Natural killer cell treated with Interleukin-12 subunit alpha and Interleukin-12 subunit beta and Interleukin-15 and Interleukin-18, amount 100 ng/mL, for 72 hours (primary cell): ENCODE results near the gene ARHGAP26. TPM values are rescaled to one million over a fixed set of nuclear protein-coding genes. Genes with fewer than 3 reads are reported as not detected.

Experiments
- ATAC-seq, 2 donors: fragments of 150-1000 bp; cut with Tn5 transposase in 1 of 2; sonication (Bioruptor Pico), chemical (Tn5 transposase) in 1 of 2; 2 replicates each; pipeline ENCODE4 v1.10.0; 2021
- DNase-seq: peaks from one replicate; pipeline ENCODE4 v3.0.0; 2022; ENCODE audit warnings: low spot score
- H3K27ac Mint-ChIP-seq, 2 donors: 1 replicate in 1 of 2; 2 replicates in 1 of 2; pipeline ENCODE4 v1.8.0; 2022; ENCODE audit warnings: mixed read lengths in 2 of 2, mild to moderate bottlenecking in 1 of 2, moderate library complexity in 1 of 2
- H3K27me3 Mint-ChIP-seq, 2 donors: 1 replicate in 1 of 2; 2 replicates in 1 of 2; pipeline ENCODE4 v1.8.0; 2022; ENCODE audit warnings: mixed read lengths in 2 of 2
- H3K36me3 Mint-ChIP-seq: one replicate; pipeline ENCODE4 v1.8.0; 2022; ENCODE audit warnings: mixed read lengths
- H3K4me1 Mint-ChIP-seq, 2 donors: 1 replicate in 1 of 2; 2 replicates in 1 of 2; pipeline ENCODE4 v1.8.0; 2022; ENCODE audit warnings: low read depth in 2 of 2, mixed read lengths in 2 of 2, mild to moderate bottlenecking in 1 of 2
- H3K4me3 Mint-ChIP-seq: one replicate; pipeline ENCODE4 v1.8.0; 2022; ENCODE audit warnings: mixed read lengths
- H3K9me3 Mint-ChIP-seq: 2 replicates; pipeline ENCODE4 v1.8.0; 2022; ENCODE audit warnings: mixed read lengths
- total RNA-seq, 2 donors: library from RNA; stranded (reverse); gene quantifications; one replicate each; pipeline ENCODE4 v1.2.3, GENCODE V29; 2022

The ARHGAP26 gene
- total RNA-seq, 2 donors from 2014 or later, result 109 to 110 TPM

DNA sequence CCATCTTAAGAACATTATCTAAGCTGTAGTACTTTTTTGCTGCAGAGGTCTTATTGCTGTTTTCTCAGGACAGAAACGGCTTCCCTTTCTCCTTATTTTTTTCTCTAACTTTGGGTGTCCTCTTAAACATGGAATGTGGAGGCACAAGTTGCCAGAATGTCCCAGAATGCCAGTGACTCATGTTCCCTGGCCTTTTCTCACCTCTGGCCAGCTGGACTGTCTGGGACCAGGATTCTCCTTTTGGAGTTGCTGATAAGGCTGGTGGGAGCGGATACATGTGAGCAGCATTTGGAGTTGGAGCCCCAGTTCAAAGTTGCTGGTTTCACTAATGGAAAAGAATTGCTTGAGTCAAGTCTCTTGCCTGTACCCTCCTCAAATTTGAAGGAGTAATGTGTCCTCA lies 112.8 kb downstream of the ARHGAP26 start:
- peaks cover 12 to 16% of the 10 kb centered on the region in 2 donors for H3K4me1 Mint-ChIP-seq
- no peak for DNase-seq
- H3K4me3 Mint-ChIP-seq, result no peak overlapping the region
- H3K36me3 Mint-ChIP-seq, result no peaks in the 10 kb centered on the region
- no peak overlapping the region for H3K27ac Mint-ChIP-seq
- no peaks in the 10 kb centered on the region for H3K27me3 Mint-ChIP-seq
- ATAC-seq, result no peak
- H3K9me3 Mint-ChIP-seq, result no peaks in the 10 kb centered on the region

DNA sequence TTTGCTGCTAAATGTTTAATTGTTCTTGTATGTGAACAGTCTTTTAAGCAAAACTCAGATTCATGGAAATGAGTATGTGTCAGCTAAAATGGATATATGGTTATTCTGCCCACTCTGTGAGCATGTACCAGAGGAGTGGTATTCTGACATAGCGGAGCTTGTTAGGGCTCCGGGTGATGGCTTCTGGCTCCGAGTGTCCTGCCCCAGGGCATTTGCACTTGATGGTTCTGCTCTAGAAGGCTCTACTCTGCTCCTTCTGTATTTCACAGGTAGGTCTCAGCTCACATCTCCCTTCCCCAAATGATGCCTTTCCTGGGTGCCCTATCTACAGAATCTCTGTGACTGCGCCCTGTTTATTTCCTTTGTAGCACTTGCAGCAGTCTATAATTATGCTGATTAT lies 113.3 kb downstream of the ARHGAP26 start:
- H3K27ac Mint-ChIP-seq, result no peak overlapping the region
- no peaks in the 10 kb centered on the region for H3K9me3 Mint-ChIP-seq
- ATAC-seq, result no peak
- no peak overlapping the region for H3K4me3 Mint-ChIP-seq
- peaks cover 12% of the 10 kb centered on the region in 2 donors for H3K4me1 Mint-ChIP-seq
- no peak for DNase-seq
- H3K36me3 Mint-ChIP-seq, result no peaks in the 10 kb centered on the region
- no peaks in the 10 kb centered on the region for H3K27me3 Mint-ChIP-seq

DNA sequence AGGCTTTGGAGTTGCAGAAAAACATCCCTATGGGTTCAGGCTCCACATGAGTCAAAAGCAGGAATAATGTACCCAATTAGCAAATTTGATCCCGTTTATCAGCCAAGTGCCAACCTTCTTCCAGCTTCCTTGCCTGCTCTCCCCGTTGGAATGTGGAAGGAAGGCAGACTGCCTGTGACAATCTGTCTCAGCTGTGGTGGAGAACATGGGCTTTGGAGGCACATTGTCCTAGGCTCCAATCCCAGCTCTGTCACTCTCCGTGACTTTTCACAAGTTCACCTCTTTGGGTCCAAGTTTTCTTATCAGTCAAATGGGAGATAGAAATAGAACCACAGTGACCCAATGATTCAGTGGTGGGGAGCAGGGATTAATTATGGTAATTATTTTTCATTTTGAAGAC lies 113.9 kb downstream of the ARHGAP26 start:
- Mint-ChIP-seq H3K27me3 (no peaks in the 10 kb centered on the region), H3K27ac (no peak overlapping the region), H3K9me3 (no peaks in the 10 kb centered on the region), H3K4me3 (no peak overlapping the region), H3K4me1 (peaks cover 11% of the 10 kb centered on the region in 2 donors), H3K36me3 (no peaks in the 10 kb centered on the region)
- DNase-seq, result no peak
- no peak for ATAC-seq

DNA sequence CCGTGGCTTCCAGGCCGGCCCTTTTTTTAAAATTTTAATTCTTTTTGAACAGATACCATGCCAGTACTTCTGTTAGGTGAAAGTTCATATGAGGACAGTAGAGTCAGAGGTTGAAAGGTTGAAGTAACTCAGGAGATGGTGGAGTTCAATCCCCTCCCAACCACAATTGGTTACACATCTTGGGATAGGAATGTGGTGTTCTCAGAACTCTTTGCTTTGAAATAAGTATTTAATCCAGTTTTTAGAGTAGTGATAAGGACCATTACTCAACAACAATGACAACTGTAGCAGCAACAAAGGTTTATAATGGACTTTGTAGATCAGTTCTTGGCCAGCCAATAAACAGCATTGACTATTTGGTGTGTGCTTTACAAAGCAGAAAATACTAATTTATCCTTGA lies 116.0 kb downstream of the ARHGAP26 start:
- ATAC-seq, result no peak
- no peak for DNase-seq
- H3K27ac Mint-ChIP-seq, result peak overlapping the region in 1 of 2 donors; percentile 39
- H3K4me3 Mint-ChIP-seq, result no peak overlapping the region
- no peaks in the 10 kb centered on the region for H3K9me3 Mint-ChIP-seq
- H3K4me1 Mint-ChIP-seq, result peaks cover 18 to 23% of the 10 kb centered on the region in 2 donors
- H3K36me3 Mint-ChIP-seq, result no peaks in the 10 kb centered on the region
- no peaks in the 10 kb centered on the region for H3K27me3 Mint-ChIP-seq

DNA sequence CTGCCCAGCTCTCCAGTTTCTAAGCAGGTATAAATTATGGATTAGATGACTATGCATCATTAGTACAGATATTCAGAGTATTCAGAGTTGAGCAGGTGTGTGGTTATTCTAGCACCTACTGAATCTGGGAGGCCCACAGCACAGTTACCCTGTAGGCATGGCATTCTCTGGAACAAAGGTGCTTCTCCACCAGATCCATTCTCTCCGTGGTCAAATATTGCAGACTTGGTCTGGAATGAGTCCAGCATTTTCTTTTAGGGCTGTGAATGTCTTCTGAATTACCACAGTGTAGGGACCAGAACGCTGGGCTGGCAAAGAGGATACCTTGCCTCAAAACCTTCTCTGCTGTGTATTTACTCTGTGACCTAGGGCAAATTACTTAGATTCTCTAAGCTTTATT lies 116.8 kb downstream of the ARHGAP26 start:
- Mint-ChIP-seq H3K4me3 (no peak overlapping the region), H3K9me3 (no peaks in the 10 kb centered on the region), H3K27me3 (no peaks in the 10 kb centered on the region), H3K36me3 (no peaks in the 10 kb centered on the region), H3K4me1 (peaks cover 18 to 27% of the 10 kb centered on the region in 2 donors), H3K27ac (peak overlapping the region in 1 of 2 donors; percentile 39)
- ATAC-seq, result no peak
- DNase-seq, result no peak

DNA sequence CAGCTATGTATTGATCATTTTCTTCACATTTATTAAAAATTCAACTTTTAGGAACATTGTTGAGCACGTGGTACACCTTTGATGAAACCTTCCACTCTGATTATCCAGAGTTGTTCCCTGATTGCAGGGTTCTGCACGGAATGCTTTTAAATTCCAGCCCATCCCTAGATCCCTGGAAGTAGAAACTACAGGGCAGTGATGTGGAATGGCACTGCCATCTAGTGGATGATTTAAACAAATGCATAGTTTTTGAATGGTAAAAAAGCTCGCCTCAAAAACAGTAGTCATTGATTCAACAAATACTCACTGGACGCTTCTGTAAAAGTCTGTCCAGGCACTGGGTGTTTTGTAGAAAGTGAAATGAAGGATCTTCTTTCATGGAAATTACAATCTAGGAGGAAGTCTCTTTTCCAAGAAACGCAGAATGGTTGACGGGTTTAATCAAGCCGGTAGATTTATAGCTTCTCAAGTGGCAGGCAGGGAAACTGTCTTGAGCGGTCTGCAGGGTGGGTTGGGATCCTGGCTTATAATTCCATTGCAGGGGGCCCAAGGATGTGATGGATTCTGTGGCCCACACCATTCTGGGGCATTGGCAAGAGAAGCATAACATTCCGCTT lies 118.4 kb downstream of the ARHGAP26 start:
- H3K36me3 Mint-ChIP-seq, result no peaks in the 10 kb centered on the region
- H3K4me3 Mint-ChIP-seq, result no peak overlapping the region
- peaks cover 18 to 33% of the 10 kb centered on the region in 2 donors for H3K4me1 Mint-ChIP-seq
- no peaks in the 10 kb centered on the region for H3K27me3 Mint-ChIP-seq
- no peak for ATAC-seq
- no peak for DNase-seq
- H3K27ac Mint-ChIP-seq, result peak overlapping the region in 1 of 2 donors; percentile 35
- no peaks in the 10 kb centered on the region for H3K9me3 Mint-ChIP-seq

DNA sequence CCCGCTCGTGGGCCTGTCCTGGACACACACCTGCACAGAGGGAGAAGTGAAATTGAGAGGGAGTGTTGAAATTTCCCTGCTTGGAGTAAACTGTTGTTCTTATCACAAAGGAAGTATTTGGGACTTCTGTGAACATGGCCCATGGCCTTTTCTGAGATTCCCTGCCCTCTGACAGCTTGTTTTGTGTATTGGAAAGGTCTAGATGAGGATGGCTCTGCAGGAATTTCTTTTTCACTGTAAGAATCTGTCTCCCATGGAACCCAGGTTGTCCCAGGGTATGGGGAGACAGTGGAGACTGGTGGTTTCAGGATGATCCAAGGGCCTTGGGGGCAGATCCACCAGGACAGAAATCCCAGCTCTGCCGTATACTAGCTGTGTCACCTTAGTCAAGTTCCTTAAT lies 121.8 kb downstream of the ARHGAP26 start:
- no peaks in the 10 kb centered on the region for H3K27me3 Mint-ChIP-seq
- ATAC-seq, result no peak
- H3K27ac Mint-ChIP-seq, result no peak overlapping the region
- DNase-seq, result no peak
- no peak overlapping the region for H3K4me3 Mint-ChIP-seq
- peaks cover 17 to 33% of the 10 kb centered on the region in 2 donors for H3K4me1 Mint-ChIP-seq
- H3K9me3 Mint-ChIP-seq, result no peaks in the 10 kb centered on the region
- H3K36me3 Mint-ChIP-seq, result peaks cover 16% of the 10 kb centered on the region

DNA sequence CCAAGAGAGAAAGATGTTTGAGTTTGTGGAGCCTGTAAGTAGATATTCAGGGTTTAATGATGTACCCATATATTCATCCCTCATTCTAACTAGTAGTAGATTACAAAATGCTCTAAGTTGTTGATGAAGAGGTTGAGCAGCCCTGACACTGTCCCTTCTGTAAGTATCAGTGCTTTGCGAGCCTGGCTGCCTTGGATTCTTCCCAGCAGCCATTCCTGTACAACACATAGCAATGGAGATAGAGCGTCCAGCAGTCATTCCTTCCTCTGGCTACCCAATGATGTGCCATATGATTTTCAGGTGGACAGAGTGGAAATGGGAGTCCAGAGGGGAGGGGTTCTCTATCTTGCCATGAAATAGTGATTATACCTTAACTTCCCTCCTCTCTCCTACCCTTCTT lies 124.1 kb downstream of the ARHGAP26 start:
- DNase-seq (no peak), ATAC-seq (no peak)
- peaks cover 21% of the 10 kb centered on the region for H3K36me3 Mint-ChIP-seq
- H3K4me3 Mint-ChIP-seq, result no peak overlapping the region
- H3K27me3 Mint-ChIP-seq, result no peaks in the 10 kb centered on the region
- H3K9me3 Mint-ChIP-seq, result no peaks in the 10 kb centered on the region
- H3K4me1 Mint-ChIP-seq, result peaks cover 22 to 32% of the 10 kb centered on the region in 2 donors
- no peak overlapping the region for H3K27ac Mint-ChIP-seq

DNA sequence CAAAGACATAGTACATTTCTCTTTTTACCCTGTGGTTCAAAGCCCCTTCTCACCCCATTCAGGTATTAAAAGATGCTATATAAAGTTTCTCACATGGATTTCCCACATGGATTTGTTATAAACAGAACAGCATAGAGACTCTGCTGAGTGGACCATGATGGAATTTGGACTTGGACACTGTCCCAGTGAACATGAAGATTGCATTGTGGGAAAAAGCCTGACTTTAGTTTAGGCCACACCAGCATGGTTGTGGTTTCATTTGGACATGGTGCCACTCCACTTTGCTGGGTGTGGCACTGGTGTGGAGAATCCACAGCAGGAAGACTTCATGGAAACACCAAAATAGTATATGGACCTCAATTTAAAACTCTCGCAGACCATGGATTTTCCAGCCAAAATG lies 124.6 kb downstream of the ARHGAP26 start:
- ATAC-seq, result no peak
- H3K36me3 Mint-ChIP-seq, result peaks cover 21% of the 10 kb centered on the region

DNA sequence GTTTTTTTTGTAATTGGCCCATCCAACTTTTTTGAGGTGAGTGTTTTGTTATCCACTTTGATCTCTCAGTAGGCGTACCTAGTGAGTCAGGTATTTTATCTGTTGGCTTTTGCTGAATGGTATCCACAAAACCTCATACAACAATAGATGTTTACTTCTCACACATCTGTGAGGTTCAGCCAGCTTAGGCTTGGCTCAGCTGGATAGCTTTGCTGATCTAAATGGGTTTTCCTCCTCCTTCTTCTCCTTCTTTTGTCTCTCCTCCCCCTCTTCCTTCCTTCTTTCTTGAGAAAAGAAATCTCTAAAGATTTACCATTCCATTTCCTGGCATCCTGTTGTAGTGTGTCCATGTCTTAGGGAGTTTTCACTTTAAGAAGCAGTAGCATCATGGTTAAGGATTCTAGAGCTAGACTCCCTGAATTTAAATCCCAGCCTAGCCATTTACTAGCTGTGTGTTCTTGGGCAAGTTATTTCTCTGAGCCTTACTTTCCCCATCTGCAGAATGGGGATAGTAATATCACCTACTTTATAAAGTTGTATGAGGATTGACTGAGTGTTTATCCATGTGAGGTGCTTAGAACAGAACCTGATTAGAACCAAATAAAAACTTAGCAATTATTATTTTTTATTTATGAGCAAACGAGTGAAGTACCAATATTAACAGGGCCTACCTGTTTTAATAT lies 126.3 kb downstream of the ARHGAP26 start:
- Mint-ChIP-seq H3K4me1 (peaks cover 11 to 24% of the 10 kb centered on the region in 2 donors), H3K9me3 (no peaks in the 10 kb centered on the region), H3K4me3 (no peak overlapping the region), H3K27me3 (no peaks in the 10 kb centered on the region), H3K36me3 (peaks cover 22% of the 10 kb centered on the region), H3K27ac (no peak overlapping the region)
- ATAC-seq (no peak), DNase-seq (no peak)

More for the DNA sequence above, 124.6 kb downstream of the ARHGAP26 start:
- DNase-seq, result no peak
- peaks cover 22 to 31% of the 10 kb centered on the region in 2 donors for H3K4me1 Mint-ChIP-seq
- H3K4me3 Mint-ChIP-seq, result no peak overlapping the region
- H3K27ac Mint-ChIP-seq, result no peak overlapping the region
- H3K9me3 Mint-ChIP-seq, result no peaks in the 10 kb centered on the region
- H3K27me3 Mint-ChIP-seq, result no peaks in the 10 kb centered on the region

DNA sequence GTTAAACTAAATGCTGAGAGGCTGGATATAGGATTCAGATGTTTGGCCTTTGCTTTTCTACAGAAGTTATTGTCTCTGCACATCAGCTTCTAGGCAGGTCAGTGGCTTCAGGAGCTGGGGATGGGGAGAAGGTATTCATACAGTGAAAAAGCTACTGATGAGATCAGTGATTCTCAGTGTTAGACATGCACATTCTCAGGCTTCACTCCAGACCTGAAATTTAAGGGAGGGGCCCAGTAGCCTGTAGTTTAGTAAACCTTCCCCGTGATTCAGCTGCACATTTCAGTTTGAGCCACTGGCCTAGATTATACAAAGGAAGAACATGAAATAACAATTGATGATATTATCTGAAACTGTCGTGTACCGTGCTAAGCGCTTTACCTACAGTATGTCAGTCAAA lies 127.2 kb downstream of the ARHGAP26 start:
- Mint-ChIP-seq H3K27me3 (no peaks in the 10 kb centered on the region), H3K9me3 (no peaks in the 10 kb centered on the region), H3K4me3 (no peak overlapping the region), H3K4me1 (peaks cover 11 to 26% of the 10 kb centered on the region in 2 donors), H3K36me3 (peaks cover 25% of the 10 kb centered on the region), H3K27ac (no peak overlapping the region)
- no peak for ATAC-seq
- no peak for DNase-seq

DNA sequence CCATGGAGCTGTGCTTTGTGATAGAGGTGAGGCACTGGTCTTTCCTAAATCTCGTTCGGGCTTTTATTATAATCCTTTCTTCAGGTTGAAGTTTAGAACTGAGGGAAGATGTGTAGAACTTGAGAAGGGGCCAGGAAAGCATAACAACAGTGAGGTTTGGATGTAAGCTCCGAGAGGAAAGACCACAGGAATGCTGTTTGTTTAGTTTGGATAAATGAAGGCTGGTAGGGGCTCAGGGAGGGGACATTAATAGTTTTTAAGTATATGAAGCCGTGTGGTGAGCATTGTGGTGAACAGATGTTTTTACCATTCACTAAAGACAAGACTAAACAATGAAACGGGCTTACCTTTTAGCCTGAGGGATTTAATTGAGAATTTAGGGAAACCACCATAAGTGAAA lies 130.8 kb downstream of the ARHGAP26 start:
- no peak for DNase-seq
- no peak overlapping the region for H3K27ac Mint-ChIP-seq
- no peaks in the 10 kb centered on the region for H3K27me3 Mint-ChIP-seq
- ATAC-seq, result no peak
- peaks cover 15 to 19% of the 10 kb centered on the region in 2 donors for H3K4me1 Mint-ChIP-seq
- no peaks in the 10 kb centered on the region for H3K9me3 Mint-ChIP-seq
- peaks cover 21% of the 10 kb centered on the region for H3K36me3 Mint-ChIP-seq
- H3K4me3 Mint-ChIP-seq, result no peak overlapping the region

DNA sequence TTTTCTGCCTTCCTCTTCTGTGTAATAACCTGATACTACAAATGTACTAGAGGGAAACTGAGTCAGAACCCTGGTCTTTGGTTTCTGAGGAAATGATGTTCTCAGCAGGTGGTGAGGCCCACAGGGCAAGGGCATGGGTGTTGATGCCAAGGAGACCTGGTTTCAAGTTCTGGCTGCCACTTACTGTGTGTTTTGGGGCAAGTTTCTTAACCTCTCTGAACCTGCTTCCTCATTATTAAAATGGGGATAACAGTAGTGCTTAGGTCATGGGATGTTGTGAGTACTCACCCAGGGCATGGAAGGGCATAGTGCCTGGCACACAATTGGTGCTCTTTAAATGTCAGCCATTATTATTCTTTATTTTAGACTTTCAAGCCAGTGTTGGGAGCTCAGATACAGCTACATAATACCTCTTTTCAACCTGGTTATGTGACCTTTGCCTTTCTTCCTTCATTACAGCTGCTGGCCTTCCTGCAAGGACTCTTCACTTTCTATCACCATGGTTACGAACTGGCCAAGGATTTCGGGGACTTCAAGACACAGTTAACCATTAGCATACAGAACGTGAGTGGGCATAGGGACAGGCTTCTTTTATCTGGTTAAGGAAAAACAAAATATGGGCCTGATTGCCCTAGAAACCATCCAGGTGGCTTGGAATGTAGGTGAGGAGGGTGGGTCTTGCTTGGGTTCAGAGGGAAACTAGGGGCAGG lies 131.5 kb downstream of the ARHGAP26 start:
- no peaks in the 10 kb centered on the region for H3K9me3 Mint-ChIP-seq
- H3K4me1 Mint-ChIP-seq, result peaks cover 16 to 21% of the 10 kb centered on the region in 2 donors
- no peak for ATAC-seq
- H3K36me3 Mint-ChIP-seq, result peaks cover 23% of the 10 kb centered on the region
- H3K4me3 Mint-ChIP-seq, result no peak overlapping the region
- DNase-seq, result no peak
- no peaks in the 10 kb centered on the region for H3K27me3 Mint-ChIP-seq
- H3K27ac Mint-ChIP-seq, result peak overlapping the region; percentile 30 to 78
